Measurements from ENCODE around the gene SLIT3. TPM values are rescaled to one million over a fixed set of nuclear protein-coding genes. Genes with fewer than 3 reads are reported as not detected.

SLIT3 gene
- total RNA-seq, 1 experiment from 2014 or later = 0.10 TPM

GRCh38 chr5:168879929-168880328 lies 421.0 kb downstream of the SLIT3 start:
- Histone ChIP-seq H3K9ac (ENCODE audit: low read length) (no peak overlapping the region), H3K4me1 (ENCODE audit: control insufficient read depth in 1 of 2, insufficient read depth in 2 of 2, low read length in 2 of 2) (no peaks in the 10 kb centered on the region), H3K4me2 (ENCODE audit: low read length) (no peak overlapping the region), H3K27me3 (ENCODE audit: insufficient read depth, low read length) (peaks cover 66% of the 10 kb centered on the region), H3K4me3 (replicated peaks in 1 of 2; ENCODE audit: low read depth in 1 of 2, low read length in 2 of 2) (no peak overlapping the region), H3K36me3 (ENCODE audit: control insufficient read depth in 1 of 2, insufficient read depth in 2 of 2, low read length in 2 of 2) (no peaks in the 10 kb centered on the region), H3K27ac (ENCODE audit: low read depth, low read length) (no peak overlapping the region), H2AFZ (ENCODE audit: low read depth, low read length, poor library complexity, severe bottlenecking) (no peak overlapping the region), H4K20me1 (ENCODE audit: insufficient read depth) (no peaks in the 10 kb centered on the region), H3K9me3 (ENCODE audit: control insufficient read depth in 1 of 2, insufficient read depth in 1 of 2, low read depth in 1 of 2, low read length in 2 of 2) (no peaks in the 10 kb centered on the region), H3K9me2 (ENCODE audit: insufficient read depth) (no peaks in the 10 kb centered on the region), H3K79me2 (ENCODE audit: insufficient read depth, low read length) (no peaks in the 10 kb centered on the region)
- intact Hi-C loops (cut with micrococcal nuclease) = no loop called here
- ChIA-PET POLR2A (no interaction called here), CTCF (no interaction called here), RAD21 (ENCODE audit: low non-redundant PET in 1 of 2, low total read pairs in 2 of 2, uncharacterized antibody in 2 of 2, unreplicated experiment in 2 of 2) (no interaction called here)
- ATAC-seq = no peak
- TF ChIP-seq YY1 (IDR thresholded peaks at IDR 0.05; ENCODE audit: extremely low read depth, insufficient replicate concordance, low read depth, low read length) (no peak), RAD21 (IDR thresholded peaks at IDR 0.05; ENCODE audit: low read depth) (no peak), ZNF274 (IDR thresholded peaks at IDR 0.05; ENCODE audit: low read depth, low read length) (no peak), EGR1 (IDR thresholded peaks at IDR 0.05; ENCODE audit: low read depth) (no peak), CBX3 (IDR thresholded peaks at IDR 0.05; ENCODE audit: low read depth) (no peak), REST (IDR thresholded peaks at IDR 0.05; ENCODE audit: low read depth) (no peak), ELF1 (IDR thresholded peaks at IDR 0.05; ENCODE audit: borderline replicate concordance, low read depth) (no peak), CEBPB (IDR thresholded peaks at IDR 0.05; ENCODE audit: low read depth) (no peak)
- BruUV-seq (replicated peaks) = no TSS peak
- DNase-seq (ENCODE audit: low read depth, low spot score) = no peak

Measured in HCT116 (cell line).